Activated CD4-positive, alpha-beta T cell treated with anti-CD3 and anti-CD28 coated beads, Interleukin-2, amount 50 U/mL, for 1 hour (primary cell): ENCODE data around the gene SFSWAP.
"Not testable (repeated sequence)": the region's sequence is repeated elsewhere in the genome, so short reads cannot be mapped to it uniquely, and the experiment has no call there.

Experiments
- DNase-seq: peaks from one replicate; pipeline ENCODE4 v3.0.0-alpha.2; 2020

The SFSWAP gene

GRCh38 chr12:131737150-131737827 lies 26.4 kb downstream of the SFSWAP start:
- DNase-seq = no peak

- DNase-seq = no peak
Observed at GRCh38 chr12:131738196-131738595, 27.3 kb downstream of the SFSWAP start.

- no peak for DNase-seq
Observed at GRCh38 chr12:131740626-131741025, 29.7 kb downstream of the SFSWAP start.

- not testable (repeated sequence) for DNase-seq
Observed at GRCh38 chr12:131742761-131743160, 31.9 kb downstream of the SFSWAP start.

- not testable (repeated sequence) for DNase-seq
Observed at GRCh38 chr12:131743410-131743809, 32.5 kb downstream of the SFSWAP start.

- DNase-seq = not testable (repeated sequence)
Observed at GRCh38 chr12:131743880-131744279, 33.0 kb downstream of the SFSWAP start.

- DNase-seq = not testable (repeated sequence)
Observed at GRCh38 chr12:131744675-131745074, 33.8 kb downstream of the SFSWAP start.

- no peak for DNase-seq
Observed at GRCh38 chr12:131745706-131746105, 34.8 kb downstream of the SFSWAP start.

- no peak for DNase-seq
Observed at GRCh38 chr12:131747276-131748177, 36.6 kb downstream of the SFSWAP start.

GRCh38 chr12:131749618-131750315 lies 38.9 kb downstream of the SFSWAP start:
- DNase-seq = no peak

GRCh38 chr12:131751335-131751734 lies 40.4 kb downstream of the SFSWAP start:
- DNase-seq = no peak

GRCh38 chr12:131752451-131752850 lies 41.6 kb downstream of the SFSWAP start:
- DNase-seq = no peak

GRCh38 chr12:131753005-131753404 lies 42.1 kb downstream of the SFSWAP start:
- no peak for DNase-seq

- no peak for DNase-seq
Observed at GRCh38 chr12:131753757-131754156, 42.9 kb downstream of the SFSWAP start.

- no peak for DNase-seq
Observed at GRCh38 chr12:131754184-131754583, 43.3 kb downstream of the SFSWAP start.

GRCh38 chr12:131755305-131756113 lies 44.6 kb downstream of the SFSWAP start:
- DNase-seq = no peak

- DNase-seq = no peak
Observed at GRCh38 chr12:131756441-131756840, 45.6 kb downstream of the SFSWAP start.

GRCh38 chr12:131757111-131757510 lies 46.2 kb downstream of the SFSWAP start:
- no peak for DNase-seq

GRCh38 chr12:131758016-131758739 lies 47.3 kb downstream of the SFSWAP start:
- no peak for DNase-seq

GRCh38 chr12:131759176-131759575 lies 48.3 kb downstream of the SFSWAP start:
- DNase-seq = no peak

GRCh38 chr12:131761638-131762037 lies 50.7 kb downstream of the SFSWAP start:
- DNase-seq = no peak

GRCh38 chr12:131764738-131765137 lies 53.8 kb downstream of the SFSWAP start:
- DNase-seq = no peak
